GM23248 (cell line): ENCODE measurements around the gene BRD1. TPM values are rescaled to one million over a fixed set of nuclear protein-coding genes. Genes with fewer than 3 reads are reported as not detected.
"Not testable (repeated sequence)": the region's sequence is repeated elsewhere in the genome, so short reads cannot be mapped to it uniquely, and the experiment has no call there.

Experiments used
- DNase-seq: peaks from one replicate; pipeline ENCODE4 v3.0.0-alpha.2; 2015
- H2AFZ ChIP-seq: fragments of 200-600 bp; sonication (generic); 2 replicates; pipeline ENCODE4 v1.6.1; 2016; ENCODE audit warnings: antibody characterized with exemption
- H3F3A ChIP-seq: fragments of 200-600 bp; sonication (generic); 2 replicates; pipeline ENCODE4 v1.6.1; 2016; ENCODE audit warnings: mild to moderate bottlenecking, antibody characterized with exemption, mixed run types; ENCODE audit not compliant: insufficient read depth
- H3K27ac ChIP-seq: fragments of 200-600 bp; sonication (generic); 2 replicates; pipeline ENCODE4 v1.5.1; 2016; ENCODE audit warnings: mild to moderate bottlenecking
- H3K27me3 ChIP-seq: fragments of 200-600 bp; sonication (generic); replicated peaks from 2 replicates; pipeline ENCODE4 v1.6.1; 2016; ENCODE audit warnings: mild to moderate bottlenecking; ENCODE audit not compliant: insufficient read depth
- H3K36me3 ChIP-seq: fragments of 200-600 bp; sonication (generic); 2 replicates; pipeline ENCODE4 v1.6.1; 2016; ENCODE audit warnings: low read depth, mild to moderate bottlenecking
- H3K4me1 ChIP-seq: fragments of 200-600 bp; sonication (generic); 2 replicates; pipeline ENCODE4 v1.6.1; 2016; ENCODE audit warnings: mild to moderate bottlenecking; ENCODE audit not compliant: insufficient read depth
- H3K4me2 ChIP-seq: fragments of 200-600 bp; sonication (generic); one replicate; pipeline ENCODE4 v1.6.1; 2016; ENCODE audit warnings: mild to moderate bottlenecking; ENCODE audit not compliant: unreplicated experiment
- H3K4me3 ChIP-seq: fragments of 200-600 bp; sonication (generic); 2 replicates; pipeline ENCODE4 v1.5.1; 2016; ENCODE audit warnings: mild to moderate bottlenecking
- H3K79me2 ChIP-seq: fragments of 200-600 bp; sonication (generic); 2 replicates; pipeline ENCODE4 v1.6.1; 2016; ENCODE audit warnings: mild to moderate bottlenecking; ENCODE audit not compliant: insufficient read depth
- H3K9ac ChIP-seq: fragments of 200-600 bp; sonication (generic); 2 replicates; pipeline ENCODE4 v1.6.1; 2016; ENCODE audit warnings: mild to moderate bottlenecking
- H3K9me2 ChIP-seq: fragments of 200-600 bp; sonication (generic); 2 replicates; pipeline ENCODE4 v1.6.1; 2016; ENCODE audit warnings: mixed run types, mild to moderate bottlenecking, moderate library complexity; ENCODE audit not compliant: insufficient read depth
- H3K9me3 ChIP-seq: fragments of 200-600 bp; sonication (generic); one replicate; pipeline ENCODE4 v1.6.1; 2017; ENCODE audit warnings: low read depth
- H4K20me1 ChIP-seq: fragments of 200-600 bp; sonication (generic); 2 replicates; pipeline ENCODE4 v1.6.0; 2016; ENCODE audit not compliant: insufficient read depth
- EZH2 ChIP-seq: fragments of 200-600 bp; sonication (generic); IDR thresholded peaks from 2 replicates; pipeline ENCODE4 v1.6.1; 2018; ENCODE audit warnings: antibody characterized with exemption, mild to moderate bottlenecking; ENCODE audit not compliant: insufficient read depth, poor library complexity, severe bottlenecking
- EZH2phosphoT487 ChIP-seq: fragments of 200-600 bp; sonication (generic); IDR thresholded peaks from 2 replicates; pipeline ENCODE4 v1.6.1; 2018; ENCODE audit warnings: antibody characterized with exemption, moderate library complexity, mild to moderate bottlenecking, low read depth; ENCODE audit not compliant: insufficient read depth
- WGBS, 2 experiments: methylation state at CpG; one replicate each; pipeline ENCODE4 v1.1.6; 2015 to 2017; ENCODE audit warnings: low lambda C conversion rate in 2 of 2, low coverage in 1 of 2; ENCODE audit errors: missing lambda C conversion rate in 2 of 2; 5-methylcytosine and 5-hydroxymethylcytosine counted together
- in situ Hi-C: fragments of 300-500 bp; cut with MboI; formaldehyde crosslinking; loops from 2 replicates; pipeline ENCODE4 v1.15.0; 2020
- polyA plus RNA-seq: library from polyadenylated mRNA; unstranded; fragments of >200 nt; fragmentation: Nextera tagmentation; extraction: Ambion mirVana; gene quantifications from 2 replicates; pipeline ENCODE4 v1.2.1, GENCODE V29; 2016
- total RNA-seq: library from RNA; depleted of rRNA; stranded (reverse); fragments of >200 nt; shearing (Covaris generic); gene quantifications from 2 replicates; pipeline ENCODE4 v1.2.3, GENCODE V29; 2014

The BRD1 gene
- total and polyA plus RNA-seq, 2 experiments from 2014 or later: 4.5 to 23.1 TPM

DNA sequence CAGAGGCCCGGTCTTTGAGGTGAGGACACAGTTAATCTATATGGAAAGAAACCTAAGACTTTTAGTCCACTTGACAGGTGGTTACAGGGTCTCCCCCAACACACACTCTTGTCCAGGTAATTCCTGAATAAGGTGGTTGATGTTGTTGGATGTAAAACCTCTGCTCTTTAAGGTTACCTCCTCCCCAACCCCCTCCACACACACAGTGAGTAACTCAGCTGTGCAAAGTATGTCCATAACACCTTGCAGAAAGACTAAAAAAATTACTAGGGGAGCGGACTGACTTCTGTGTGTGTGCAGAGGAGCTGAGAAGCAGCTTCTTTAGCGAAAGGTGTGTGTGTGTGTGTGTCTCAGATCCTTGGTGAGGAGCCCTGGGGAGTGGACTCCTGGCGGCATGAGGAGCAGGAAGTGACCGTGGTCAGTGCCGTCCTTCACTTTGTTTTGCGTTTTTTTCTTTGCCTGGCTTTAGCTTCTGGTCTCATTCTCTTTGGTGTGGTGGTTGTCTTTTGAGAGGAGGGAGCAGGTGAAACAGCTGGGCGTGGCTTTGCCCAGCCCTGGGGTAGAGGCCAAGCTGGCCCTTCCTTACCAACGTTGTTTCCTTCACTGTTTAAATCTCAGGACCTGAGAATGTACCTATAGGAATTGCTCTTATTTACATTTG lies 27.7 kb upstream of the BRD1 start:
- H3K27me3 ChIP-seq: no peaks in the 10 kb centered on the region
- WGBS, 2 experiments: 40 to 47% methylated on average over 9 of the region's 9 CpGs
- in situ Hi-C loops: no loop called here

DNA sequence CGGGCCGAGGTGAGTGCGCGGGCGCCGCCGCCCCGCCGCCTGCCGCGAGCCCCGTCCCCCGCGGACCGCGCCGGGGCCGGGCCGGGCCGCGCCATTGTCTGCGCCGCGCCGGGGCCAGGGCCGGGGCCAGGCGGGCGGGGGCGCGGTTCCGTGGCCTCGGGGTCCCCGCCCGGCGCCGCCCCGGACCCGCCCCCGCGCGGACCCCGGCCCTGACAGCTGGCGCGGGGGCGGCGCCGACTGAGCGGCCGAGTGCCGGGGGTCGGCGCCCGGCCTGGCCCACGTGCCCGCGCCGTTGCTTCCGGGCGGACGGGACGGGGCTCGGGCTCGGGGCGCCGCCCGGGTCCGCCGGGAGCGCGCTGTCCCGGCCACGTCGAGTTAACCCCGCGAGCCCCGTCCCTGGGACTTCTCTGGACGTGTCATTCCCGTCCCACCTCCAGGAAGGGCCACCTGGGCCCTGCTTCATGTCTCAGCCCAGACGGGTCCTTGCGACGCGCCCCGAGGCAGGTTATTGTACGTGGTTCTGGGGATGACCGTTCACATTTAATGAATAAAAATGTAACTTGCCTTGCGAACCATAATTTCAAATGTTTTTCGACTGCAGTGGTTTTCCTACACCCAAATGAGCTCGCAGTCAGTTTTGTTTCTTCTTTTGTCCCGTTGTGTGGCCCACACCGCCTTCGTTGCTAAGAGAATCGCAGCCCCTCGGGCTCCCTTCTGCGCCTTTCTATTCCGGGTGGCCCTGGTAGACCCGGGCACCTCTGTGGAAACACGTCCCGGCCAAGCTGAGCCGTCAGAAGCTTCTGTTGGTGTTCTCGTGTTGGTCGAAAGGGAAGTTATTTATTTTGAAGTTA lies 26.5 kb upstream of the BRD1 start:
- Histone ChIP-seq H3K4me1 (peaks cover 18% of the 10 kb centered on the region), H3K9ac (peak overlapping the region; percentile 89), H2AFZ (peak overlapping the region; percentile 73), H3K79me2 (peaks cover 51% of the 10 kb centered on the region), H3K9me3 (no peaks in the 10 kb centered on the region), H3K9me2 (no peaks in the 10 kb centered on the region), H3K36me3 (no peaks in the 10 kb centered on the region), H3F3A (peaks cover 10% of the 10 kb centered on the region), H3K27me3 (peaks cover 9% of the 10 kb centered on the region; the same call in 1 of the 2 replicates), H3K4me2 (peak overlapping the region; percentile 99), H4K20me1 (peaks cover 2% of the 10 kb centered on the region; the same call in 1 of the 2 replicates), H3K4me3 (peak overlapping the region; percentile 95), H3K27ac (peak overlapping the region; percentile 79)
- in situ Hi-C loops: no loop called here
- TF ChIP-seq EZH2 (no peak), EZH2phosphoT487 (no peak)
- DNase-seq: peak; percentile 61
- 3 to 4% methylated on average over 33 to 50 of the region's 101 CpGs for WGBS, 2 experiments

More for the DNA sequence above, 27.7 kb upstream of the BRD1 start:
- Histone ChIP-seq H3F3A (peaks cover 10% of the 10 kb centered on the region), H3K79me2 (peaks cover 63% of the 10 kb centered on the region), H3K9me2 (no peaks in the 10 kb centered on the region), H4K20me1 (peaks cover 2% of the 10 kb centered on the region; the same call in 1 of the 2 replicates), H3K9me3 (no peaks in the 10 kb centered on the region), H3K4me2 (peak overlapping the region; percentile 99), H3K4me3 (peak overlapping the region; percentile 95), H3K36me3 (no peaks in the 10 kb centered on the region), H2AFZ (0 out of 2 replicates have a peak overlapping the region, but pooled peaks have one; percentile 73), H3K4me1 (peaks cover 18% of the 10 kb centered on the region), H3K9ac (peak overlapping the region; percentile 89), H3K27ac (peak overlapping the region; percentile 79)
- DNase-seq: peak; percentile 36
- TF ChIP-seq EZH2phosphoT487: no peak
- no peak for TF ChIP-seq EZH2

DNA sequence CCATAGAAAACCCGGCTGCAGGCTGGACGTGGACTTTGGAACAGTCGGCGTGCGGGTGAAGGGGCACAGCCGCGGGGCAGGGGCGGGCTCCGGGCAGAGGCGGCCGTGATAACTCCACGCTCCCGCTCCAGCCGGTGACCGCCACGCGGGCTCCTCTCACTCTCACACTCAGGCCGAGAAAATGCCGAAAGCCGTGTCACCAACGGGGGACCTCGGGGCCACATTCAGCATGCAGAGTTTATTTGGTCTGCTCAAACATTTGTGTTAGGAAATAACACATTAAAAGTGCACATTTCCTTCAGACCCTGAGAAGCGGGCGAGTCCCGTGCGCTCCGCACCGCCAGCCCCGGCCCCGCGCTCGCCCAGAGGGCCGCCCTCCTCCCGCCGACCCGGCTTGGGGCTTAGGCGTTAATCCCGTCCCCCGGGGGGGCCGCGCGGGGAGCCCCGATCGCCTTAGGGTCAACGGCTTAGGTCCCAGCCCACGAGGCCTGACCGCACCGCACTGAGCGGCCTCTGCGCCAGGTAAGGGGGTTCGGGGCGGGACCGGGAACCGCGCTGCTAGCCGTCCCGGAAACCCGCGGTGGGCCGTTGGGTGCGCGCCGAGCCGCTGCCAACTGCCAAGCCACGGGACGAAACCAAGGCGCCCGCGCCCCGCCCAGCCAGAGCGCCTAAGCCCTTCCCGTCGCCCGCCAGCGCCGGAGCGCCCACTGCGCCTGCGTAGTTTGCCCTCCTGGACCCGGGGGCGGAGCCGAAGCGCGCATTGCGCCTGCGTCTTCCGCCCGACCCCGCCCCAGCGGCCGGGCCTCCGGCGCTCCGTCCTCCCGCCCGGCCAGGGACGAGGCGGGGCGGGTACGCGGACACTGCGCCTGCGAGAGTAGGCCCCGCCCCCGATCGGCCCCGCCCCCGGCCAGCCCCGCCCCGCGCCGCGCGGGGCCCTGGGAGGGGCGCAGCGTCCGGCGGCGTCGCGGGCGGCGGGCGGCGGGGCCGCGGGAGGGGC lies 25.5 kb upstream of the BRD1 start, which contains the start of gene ZBED4:
TSS of gene ZBED4 (plus strand) at position 947 of the 997 bp plus-strand sequence. CDS start 29,819 bp downstream, outside the sequence.
- DNase-seq: peak; percentile 99
- Histone ChIP-seq H3K27ac (peak within 1 kb of the TSS; percentile 79), H3K79me2 (peaks cover 41% of the 10 kb centered on the region), H3K27me3 (peaks cover 19% of the 10 kb centered on the region), H3K4me2 (peak within 1 kb of the TSS; percentile 99), H3K36me3 (no peaks in the 10 kb centered on the region), H3K4me1 (peaks cover 18% of the 10 kb centered on the region), H3K9ac (peak within 1 kb of the TSS; percentile 89), H3K4me3 (peak within 1 kb of the TSS; percentile 95), H2AFZ (peak within 1 kb of the TSS; percentile 81), H3F3A (peaks cover 10% of the 10 kb centered on the region), H3K9me3 (no peaks in the 10 kb centered on the region), H4K20me1 (peaks cover 2% of the 10 kb centered on the region; the same call in 1 of the 2 replicates), H3K9me2 (no peaks in the 10 kb centered on the region)
- TF ChIP-seq EZH2phosphoT487 (no peak), EZH2 (no peak)
- in situ Hi-C loops: no loop called here
- 1% methylated on average over 79 to 82 of the region's 127 CpGs for WGBS, 2 experiments

DNA sequence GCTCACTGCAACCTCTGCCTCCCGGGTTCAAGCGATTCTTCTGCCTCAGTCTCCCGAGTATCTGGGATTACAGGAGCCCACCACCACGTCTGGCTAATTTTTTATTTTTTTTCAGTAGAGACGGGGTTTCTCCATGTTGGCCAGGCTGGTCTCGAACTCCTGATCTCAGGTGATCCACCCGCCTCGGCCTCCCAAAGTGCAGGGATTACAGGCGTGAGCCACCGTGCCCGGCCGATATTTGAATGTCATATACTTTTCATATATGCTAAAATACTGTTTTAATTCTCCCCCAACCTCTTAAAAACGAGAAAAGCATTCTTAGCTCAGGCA lies 24.9 kb upstream of the BRD1 start:
- Histone ChIP-seq H3K4me3 (peak overlapping the region; percentile 84), H3K9ac (peak overlapping the region; percentile 87), H3K4me2 (peak overlapping the region; percentile 82), H3K27ac (peak overlapping the region; percentile 76), H3F3A (peaks cover 10% of the 10 kb centered on the region), H3K79me2 (peaks cover 34% of the 10 kb centered on the region), H2AFZ (peak overlapping the region; percentile 81), H3K27me3 (peaks cover 26% of the 10 kb centered on the region), H3K4me1 (peaks cover 18% of the 10 kb centered on the region)
- H3K36me3 ChIP-seq, H4K20me1 ChIP-seq, in situ Hi-C loops, H3K9me2 ChIP-seq, DNase-seq, H3K9me3 ChIP-seq: not testable (repeated sequence)
- WGBS, 2 experiments: 53 to 62% methylated on average over 13 of the region's 13 CpGs
